ENCODE measurements around the gene FRMD8.

GRCh38 chr11:65401803-65402248 is 15.4 kb downstream of the FRMD8 start:
- TF ChIP-seq EZH2 (IDR thresholded peaks at IDR 0.05; ENCODE audit: borderline replicate concordance, low read depth, low read length, severe bottlenecking) (no peak), CTCF (IDR thresholded peaks at IDR 0.05; ENCODE audit: extremely low read depth in 1 of 2, insufficient read depth in 1 of 2, low read depth in 1 of 2, low read length in 2 of 2) (no peak), JUN (IDR thresholded peaks at IDR 0.05; ENCODE audit: borderline replicate concordance, insufficient read depth, insufficient read length, low read depth) (no peak), FOS (IDR thresholded peaks at IDR 0.05; ENCODE audit: borderline replicate concordance, insufficient read depth, low read length) (no peak), POLR2A (IDR thresholded peaks at IDR 0.05; ENCODE audit: low read depth, low read length) (no peak), GATA2 (IDR thresholded peaks at IDR 0.05; ENCODE audit: insufficient read depth, insufficient read length, low read depth, low read length) (no peak), MAX (IDR thresholded peaks at IDR 0.05; ENCODE audit: insufficient read depth, insufficient read length) (no peak)
